ENCODE measurements around the gene CRHR1.
A peak's percentile ranks its signal among the peaks of the same experiment; 100 is the strongest.

The CRHR1 gene

DNA sequence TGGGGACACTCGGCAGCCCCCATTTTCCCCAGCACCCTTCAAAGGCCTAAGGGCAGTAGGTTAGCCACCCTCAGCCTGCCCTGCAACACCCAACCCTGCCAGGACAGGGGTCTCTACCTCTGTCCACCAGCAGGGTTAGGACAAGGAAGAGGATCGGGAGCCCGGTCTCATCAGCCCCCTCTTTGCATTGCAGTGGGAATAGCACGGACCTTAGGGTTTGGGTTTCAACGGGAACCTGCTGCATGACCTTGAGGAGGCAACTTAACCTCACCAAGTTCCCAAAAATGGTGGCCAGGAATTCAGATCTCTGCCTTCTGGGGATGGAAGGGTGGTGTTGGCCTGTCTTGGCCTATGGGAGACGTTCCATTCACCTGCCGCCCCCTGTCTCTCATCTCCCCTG, 40.4 kb downstream of the CRHR1 start:
- DNase-seq = no peak

DNA sequence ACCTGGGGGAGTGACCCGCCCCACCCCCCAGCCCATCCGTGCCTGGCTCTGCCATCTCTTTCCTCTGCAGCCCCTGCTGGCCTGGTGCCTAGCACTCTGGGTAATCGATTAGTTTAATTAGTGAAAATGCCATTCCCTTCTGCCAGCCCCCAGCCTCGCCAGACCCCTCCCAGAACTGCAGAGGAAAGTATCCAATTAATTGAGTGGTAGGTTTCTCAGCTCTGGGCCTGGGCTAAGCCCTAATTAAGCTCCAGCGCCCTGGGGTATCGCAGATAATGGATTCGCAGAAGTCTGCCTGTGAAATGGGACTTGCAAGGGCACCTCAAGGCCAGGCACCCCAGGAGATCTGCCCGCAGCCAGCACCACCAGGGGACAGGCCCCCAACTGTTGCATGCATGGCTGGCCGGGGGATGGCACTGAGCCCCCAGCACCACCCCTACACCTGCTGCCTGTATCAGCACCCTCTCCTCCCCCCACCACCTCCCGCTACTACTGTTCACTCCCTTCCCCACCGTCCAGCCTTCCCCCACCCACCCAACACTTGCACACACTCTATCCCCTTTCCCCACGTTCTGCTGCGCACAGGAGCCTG, 40.9 kb downstream of the CRHR1 start:
- DNase-seq = no peak

DNA sequence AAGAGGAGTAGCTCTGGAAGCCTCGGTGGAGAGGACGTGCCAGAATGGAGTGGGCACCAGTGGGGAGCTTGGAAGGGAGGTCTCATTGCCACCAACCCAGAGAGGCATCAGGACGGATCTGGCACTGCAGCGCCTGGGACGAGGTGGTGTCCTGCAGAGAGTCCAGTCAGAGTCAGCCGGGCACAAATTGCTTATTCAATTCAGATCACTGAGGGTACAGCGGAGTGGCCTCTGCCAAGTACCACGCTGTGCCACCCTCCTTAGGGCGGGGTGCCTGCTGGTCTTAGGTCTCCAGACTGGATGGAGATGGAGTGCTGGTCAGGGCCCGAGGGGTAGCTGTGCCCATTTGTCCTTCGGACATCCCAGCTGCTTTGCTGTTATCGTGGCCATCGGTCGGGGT, 41.7 kb downstream of the CRHR1 start:
- DNase-seq = no peak

DNA sequence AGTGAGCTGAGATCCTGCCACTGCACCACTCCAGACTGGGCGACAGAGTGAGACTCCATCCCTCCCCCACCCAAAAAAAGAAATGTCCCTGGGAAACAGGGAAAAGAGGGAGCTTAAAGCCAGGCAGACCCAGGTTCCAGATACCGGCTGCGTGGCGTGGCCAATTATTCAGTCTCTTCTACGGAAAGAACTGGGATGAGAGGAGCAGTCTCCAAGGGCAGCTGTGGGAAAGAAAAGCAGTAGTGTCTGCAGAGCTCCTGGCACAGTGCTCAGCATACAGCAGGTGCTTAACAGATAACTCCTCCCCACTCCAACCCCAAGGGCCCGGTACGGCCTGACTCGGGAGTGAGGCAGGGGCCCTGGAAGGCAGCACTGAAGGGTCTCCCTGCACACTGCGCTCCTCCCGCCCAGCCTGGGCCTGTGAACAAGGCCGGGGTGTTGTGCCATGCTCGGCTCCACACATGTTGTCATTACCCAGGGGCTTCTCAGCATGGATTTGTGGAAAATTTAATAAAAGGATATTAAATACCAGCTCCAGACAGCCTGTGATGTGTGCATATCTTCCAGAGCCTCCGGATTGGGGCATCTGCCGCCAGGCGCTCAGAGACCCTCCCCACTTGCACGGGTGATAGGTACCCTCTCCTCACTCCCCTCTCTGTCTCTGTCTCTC, 42.9 kb downstream of the CRHR1 start:
- DNase-seq = no peak

DNA sequence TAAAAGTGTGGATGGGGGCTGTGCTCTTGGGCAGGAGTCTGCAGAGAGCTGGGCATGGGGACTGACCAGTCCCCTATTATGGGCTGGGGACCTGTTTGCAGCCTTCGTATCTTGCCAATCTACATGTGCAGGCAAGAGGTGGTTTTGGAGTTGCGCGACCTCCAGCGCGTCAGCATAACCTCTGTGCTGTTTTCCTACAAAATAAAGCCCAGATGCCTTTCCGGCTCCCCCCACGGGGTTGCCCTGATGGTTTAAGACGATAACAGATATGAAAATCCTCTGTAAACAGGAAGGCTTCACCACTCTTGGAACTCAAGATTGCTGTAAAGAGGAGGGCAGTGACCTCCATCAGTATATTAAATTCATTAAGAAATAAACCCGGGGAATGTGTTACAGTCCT, 44.1 kb downstream of the CRHR1 start:
- DNase-seq = no peak

DNA sequence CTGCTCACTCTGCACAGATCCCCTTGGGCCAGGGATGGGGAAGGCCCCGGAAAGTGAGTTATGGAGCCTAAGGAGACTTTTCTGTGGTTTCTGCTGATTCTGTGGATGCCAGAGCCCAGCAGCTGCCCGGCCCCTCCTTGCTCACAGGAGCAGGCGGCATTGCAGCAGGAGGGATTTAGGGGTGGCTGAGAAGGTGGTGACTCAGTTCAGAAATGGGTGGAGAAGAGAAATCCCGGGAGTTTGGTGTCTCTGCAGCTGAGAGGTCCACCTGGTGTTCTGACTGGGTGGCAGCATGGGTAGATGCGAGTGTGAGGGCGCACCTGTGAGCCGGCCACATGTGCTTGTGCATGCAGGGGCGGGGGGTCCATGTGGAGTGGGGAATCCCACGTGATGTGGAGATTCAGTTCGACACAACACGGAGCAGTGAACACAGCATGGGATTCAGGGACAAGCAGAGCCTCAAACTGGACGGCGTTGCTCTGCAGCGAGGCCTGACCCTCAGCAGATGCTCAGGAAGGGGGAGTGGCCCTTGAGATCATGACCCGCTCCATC, 44.5 kb downstream of the CRHR1 start:
- peak in 1 of 2 experiments; percentile 45 for DNase-seq

DNA sequence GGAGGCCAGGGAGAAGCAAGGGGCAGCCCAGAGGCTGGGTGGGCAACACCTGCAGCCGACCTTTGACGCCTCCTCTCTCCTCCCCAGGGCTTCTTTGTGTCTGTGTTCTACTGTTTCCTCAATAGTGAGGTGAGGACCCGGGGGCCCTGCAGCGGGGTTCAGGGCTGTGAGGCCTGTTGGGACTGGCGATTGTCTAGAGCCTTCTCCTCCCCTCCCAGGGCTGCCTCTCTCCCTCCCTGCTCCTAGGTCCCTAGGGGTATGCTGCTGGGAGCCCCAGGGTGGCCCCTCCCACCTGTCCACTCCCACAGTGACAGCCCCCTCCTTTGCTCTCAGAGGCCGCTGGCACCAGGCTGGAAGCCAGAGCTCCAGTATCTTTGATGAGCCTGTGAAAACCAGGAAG, 49.8 kb downstream of the CRHR1 start:
- peak in 1 of 2 experiments; percentile 41 for DNase-seq

DNA sequence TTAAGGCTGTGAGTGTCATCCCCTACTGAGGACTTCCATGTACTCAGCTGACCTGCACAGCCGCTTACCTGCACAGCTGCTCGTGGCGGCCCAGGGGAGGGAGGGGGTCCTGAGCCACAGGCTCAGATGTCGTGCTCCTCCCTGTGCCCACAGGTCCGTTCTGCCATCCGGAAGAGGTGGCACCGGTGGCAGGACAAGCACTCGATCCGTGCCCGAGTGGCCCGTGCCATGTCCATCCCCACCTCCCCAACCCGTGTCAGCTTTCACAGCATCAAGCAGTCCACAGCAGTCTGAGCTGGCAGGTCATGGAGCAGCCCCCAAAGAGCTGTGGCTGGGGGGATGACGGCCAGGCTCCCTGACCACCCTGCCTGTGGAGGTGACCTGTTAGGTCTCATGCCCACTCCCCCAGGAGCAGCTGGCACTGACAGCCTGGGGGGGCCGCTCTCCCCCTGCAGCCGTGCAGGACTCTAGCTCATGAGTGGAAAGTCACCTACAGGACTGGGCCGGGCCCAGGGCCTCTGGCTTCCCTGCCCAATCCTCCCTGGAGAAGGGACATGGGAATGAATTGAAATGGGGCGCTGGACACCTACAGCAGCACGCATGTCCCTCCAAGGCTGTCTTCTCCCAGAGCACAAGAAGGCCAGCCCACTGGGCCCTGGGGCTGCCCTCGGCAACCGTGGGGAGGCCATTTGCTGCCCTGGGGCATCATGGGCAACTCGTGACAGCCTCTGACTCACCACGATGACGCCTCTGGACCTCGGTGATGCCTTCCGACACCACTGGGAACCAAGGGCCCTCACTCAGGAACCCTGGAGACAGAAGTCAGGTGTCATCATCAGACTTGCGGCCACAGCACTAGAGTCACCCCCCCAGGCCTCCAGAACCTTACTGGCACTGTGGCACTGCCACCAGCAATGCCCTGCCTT, 50.6 kb downstream of the CRHR1 start:
- peak in 1 of 2 experiments; percentile 41 for DNase-seq

DNA sequence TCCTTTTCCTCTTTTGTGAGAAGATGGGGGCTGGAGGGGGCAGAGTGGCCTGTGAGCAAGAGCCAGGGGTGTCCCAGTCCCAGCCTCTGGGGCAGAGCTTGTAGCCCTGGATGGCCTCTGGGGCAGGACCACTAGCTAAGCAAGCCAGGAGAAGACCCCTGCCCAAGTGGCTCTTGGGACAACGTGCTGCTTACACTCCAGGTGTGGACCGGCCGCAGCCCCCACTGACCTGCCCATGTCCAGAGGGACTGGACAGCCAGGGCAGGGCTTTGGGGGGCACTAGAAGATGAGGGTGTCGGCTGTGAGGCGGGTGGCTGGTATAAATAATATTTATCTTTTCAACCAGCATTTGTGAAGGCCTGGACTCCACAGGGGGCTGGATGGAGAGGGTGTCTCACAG, 51.4 kb downstream of the CRHR1 start:
- DNase-seq = no peak

DNA sequence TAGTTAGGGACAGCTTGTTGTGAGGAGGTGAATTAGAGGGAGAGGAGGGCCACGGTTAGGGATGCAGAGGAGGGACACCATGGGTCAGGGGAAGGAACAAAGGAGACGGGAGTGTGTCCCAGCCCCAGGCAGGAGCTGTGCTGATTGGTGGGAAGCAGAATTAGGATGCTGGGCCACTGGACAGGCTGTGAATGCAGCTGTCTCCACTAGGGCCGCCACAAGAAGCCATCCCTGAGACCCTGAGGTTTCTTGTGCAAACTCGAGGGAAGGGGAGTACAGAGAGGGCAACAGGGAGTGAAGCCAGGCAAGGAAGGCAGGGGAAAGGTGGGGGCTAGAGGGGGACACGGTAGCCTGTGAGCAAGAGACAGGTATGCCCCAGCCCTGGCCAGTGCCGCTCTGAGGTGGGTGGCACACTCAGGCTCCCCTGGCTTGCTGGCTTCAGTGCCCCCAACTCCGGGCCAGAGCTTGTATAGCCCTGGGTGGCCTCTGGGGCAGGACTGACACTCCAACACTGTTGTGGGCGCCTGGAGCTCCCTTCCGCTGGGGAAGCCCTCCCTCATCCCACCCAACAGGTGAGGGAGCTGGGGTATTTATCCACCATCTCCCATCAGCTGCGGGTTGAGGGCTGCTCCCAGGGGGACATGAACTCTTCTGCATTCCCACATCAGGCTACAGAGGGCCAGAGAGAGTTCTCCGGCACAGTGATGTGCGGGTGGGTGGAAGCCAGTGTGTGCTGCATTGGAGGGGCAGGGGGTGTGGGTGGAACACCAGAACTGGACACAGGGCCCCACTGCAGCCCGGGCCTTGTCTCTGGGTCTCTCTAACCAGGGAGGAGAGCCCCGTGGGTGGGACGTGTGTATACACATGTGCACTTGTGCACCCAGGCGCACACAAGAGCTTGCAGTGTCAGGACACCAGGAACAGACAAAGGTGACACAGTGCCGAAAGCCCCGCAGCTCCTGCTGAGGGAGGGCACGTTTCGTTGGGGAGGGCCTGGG, 52.2 kb downstream of the CRHR1 start:
- DNase-seq = no peak

DNA sequence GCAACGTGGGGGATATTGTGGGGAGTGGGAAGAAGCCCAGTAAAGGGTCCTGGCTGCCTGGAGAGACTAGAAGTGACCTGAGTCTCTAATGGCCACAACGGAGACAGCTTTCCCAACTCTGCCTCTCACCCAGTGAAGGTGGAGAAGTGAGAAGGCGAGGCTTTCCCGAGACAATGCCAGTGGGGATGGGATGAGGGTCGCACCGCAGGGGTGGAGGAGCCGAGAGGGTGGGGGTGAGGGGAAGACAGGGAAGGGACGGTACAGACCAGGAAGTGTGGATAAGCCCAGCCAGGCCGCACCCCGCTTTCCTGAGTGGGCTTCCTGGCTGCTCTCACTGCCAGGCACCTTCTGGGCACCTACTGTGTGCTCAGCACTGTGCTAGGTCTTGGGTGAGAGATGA, 53.1 kb downstream of the CRHR1 start:
- no peak for DNase-seq

DNA sequence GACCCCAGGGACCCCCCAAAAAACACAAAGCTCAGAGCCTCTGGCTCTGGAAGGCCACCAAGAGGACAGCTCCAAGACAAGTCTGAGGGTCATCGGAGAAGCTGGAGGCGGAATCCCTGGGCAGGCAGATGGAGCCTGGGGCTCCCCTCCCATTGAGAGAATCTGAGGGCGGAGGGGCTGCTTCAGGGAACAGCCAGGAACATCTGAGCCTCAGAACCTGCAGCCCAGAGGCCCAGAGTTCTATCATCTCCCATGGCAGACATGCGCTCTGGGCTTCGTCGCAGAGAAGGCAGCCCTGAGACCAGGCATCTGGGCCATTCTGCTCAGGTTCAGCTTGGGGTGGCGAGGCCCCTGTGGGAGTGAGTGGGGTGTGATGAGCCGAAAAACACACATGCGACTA, 53.5 kb downstream of the CRHR1 start:
- no peak for DNase-seq

DNA sequence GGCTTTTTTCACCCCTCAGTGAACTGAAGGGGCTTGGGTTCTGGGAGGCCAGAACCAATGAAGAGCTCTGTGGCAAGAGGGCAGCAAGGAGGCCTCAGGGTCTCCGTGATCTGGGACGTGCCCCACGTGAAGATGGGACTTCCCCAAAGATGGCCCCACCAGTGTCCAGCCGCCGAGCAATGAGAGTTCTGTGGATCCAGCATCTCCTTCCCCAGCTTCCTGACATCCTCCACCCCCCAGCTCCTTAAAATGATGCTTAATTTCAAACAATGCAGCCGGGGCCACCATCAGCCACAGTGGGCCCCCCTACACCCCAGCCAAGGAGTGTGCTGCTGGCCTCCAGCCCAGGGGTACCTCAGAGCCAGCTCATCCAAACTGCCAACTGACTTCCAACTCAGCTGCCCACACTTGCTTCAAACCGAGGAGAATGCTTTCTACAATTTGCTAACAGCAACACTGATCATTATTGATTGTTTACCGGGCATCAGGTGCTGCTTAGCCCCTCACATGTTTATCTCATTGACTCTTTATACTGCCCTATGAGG, 54.7 kb downstream of the CRHR1 start:
- no peak for DNase-seq

DNA sequence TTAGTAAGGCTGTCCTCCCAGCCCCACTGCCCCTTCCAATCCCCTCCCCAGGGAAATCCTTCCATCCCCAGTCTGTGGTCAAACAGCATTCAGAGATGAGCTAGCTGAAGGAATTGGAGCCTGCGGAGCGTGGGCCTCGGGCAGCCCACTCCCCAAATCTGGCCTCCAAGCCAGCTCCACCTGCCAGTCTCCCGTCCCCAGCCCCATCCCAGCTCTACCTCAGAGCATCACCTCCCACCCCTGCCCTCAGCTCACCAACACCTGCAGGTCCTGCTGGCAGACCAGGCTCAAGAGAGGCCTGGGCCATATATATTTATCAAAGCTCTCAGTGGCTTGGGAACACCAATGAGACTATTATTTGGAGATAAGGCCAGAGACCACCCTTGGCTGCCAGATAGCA, 55.3 kb downstream of the CRHR1 start:
- no peak for DNase-seq

DNA sequence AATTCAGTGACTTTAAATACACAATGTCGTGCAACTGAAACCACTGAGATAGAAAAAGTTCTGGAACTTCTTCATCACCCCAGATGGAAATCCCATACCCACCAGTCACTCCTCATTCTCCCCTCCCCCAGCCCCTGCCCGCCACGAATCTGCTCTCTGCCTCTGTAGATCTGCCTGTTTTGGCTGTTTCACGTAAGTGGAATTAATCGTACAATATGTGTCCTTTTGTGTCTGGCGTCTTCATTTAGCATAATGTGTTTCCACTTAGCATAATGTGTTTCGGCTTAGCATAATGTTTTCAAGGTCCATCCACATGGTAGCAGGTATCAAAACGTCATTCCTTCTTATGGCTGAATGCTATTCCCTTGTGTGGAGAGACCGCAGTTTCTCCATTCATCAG, 57.1 kb downstream of the CRHR1 start:
- peak in 1 of 2 experiments; percentile 39 for DNase-seq

DNA sequence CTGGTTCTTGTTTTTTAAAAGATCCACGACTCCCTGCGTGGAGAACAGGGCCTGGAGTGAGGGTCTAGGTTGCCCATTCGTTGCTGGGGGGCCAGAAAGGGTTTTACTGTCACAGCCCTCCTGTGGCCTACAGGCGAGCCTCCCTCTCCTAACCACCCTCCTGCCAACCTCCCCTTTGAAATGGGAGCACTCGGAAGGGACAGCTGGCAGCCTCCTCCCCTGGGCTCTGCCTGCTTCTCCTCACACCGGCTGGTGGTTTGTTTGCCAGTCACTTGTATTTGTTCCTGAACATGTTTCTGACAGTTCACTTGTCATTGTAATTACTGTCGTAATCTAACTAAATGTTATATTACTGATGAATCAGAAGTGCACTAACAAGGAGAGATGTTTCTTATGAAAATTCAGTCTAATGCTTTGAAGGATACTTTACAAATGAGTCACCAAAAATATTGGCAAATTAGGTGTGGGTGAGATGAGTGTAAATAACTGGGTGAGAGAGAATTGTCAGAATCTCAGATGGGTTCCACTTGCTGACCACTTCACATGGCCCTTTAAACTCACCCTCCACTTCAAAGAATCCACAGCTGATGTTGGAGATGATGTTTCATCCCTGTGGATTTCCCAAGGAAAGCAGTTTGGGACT, 57.9 kb downstream of the CRHR1 start:
- DNase-seq = peak; percentile 73 to 80

DNA sequence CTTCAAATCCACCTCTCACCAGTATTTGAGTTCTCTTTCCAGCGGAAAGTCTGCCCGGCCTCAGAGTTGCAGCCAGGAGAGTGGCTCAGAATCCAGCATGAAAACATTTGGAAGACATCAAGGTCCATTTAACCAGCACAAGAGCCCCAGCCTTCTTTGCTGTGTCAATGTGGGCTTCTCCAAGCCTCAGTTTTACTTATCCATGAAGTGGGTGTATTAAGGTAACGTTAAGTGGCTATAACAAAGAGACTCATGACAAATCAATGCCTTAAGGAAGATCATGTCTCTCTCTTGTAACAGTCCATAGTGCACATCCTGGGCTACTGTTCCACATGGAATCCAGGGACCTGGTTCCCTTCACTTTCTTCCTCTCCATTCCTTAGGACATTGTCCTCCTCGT, 59.6 kb downstream of the CRHR1 start:
- DNase-seq = no peak

DNA sequence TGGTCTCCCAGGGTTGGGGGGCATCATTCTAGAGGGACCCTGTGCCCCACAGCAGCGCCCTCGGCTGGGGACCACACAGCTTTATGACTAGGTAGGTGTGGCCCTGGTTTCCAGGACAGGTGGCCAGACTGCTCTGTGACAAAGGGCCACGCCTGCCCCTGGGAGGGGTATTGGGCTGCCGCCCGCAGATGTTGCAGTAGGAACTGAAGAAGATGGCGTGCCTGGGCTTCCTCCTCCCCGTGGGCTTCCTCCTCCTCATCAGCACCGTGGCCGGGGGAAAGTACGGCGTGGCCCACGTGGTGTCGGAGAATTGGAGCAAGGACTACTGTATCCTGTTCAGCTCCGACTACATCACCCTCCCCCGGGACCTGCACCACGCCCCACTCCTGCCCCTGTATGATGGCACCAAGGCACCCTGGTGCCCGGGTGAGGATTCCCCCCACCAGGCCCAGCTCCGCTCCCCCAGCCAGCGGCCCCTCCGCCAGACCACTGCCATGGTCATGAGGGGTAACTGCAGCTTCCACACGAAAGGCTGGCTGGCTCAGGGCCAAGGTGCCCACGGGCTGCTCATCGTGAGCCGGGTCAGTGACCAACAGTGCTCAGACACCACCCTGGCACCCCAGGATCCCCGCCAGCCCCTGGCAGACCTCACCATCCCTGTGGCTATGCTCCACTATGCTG, 60.7 kb downstream of the CRHR1 start, which contains the start of gene SPPL2C:
Gene SPPL2C (plus strand): TSS at position 187 of the 681 bp plus-strand sequence. CDS start 26 bp downstream, at position 213.
- no peak for DNase-seq

DNA sequence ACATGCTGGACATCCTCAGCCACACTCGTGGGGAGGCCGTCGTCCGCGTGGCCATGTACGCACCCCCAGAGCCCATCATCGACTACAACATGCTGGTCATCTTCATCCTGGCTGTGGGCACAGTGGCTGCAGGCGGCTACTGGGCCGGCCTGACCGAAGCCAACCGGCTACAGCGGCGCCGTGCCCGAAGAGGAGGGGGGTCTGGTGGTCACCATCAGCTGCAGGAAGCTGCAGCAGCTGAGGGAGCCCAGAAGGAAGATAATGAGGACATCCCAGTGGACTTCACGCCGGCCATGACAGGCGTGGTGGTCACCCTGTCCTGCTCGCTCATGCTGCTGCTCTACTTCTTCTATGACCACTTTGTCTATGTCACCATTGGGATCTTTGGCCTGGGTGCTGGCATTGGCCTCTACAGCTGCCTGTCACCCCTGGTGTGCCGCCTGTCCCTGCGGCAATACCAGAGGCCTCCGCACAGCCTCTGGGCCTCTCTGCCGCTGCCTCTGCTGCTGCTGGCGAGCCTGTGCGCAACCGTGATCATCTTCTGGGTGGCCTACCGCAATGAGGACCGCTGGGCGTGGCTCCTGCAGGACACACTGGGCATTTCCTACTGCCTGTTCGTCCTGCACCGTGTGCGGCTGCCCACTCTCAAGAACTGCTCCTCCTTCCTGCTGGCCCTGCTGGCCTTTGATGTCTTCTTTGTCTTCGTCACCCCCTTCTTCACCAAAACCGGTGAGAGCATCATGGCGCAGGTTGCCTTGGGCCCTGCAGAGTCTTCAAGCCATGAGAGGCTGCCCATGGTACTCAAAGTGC, 61.5 kb downstream of the CRHR1 start:
- no peak for DNase-seq

DNA sequence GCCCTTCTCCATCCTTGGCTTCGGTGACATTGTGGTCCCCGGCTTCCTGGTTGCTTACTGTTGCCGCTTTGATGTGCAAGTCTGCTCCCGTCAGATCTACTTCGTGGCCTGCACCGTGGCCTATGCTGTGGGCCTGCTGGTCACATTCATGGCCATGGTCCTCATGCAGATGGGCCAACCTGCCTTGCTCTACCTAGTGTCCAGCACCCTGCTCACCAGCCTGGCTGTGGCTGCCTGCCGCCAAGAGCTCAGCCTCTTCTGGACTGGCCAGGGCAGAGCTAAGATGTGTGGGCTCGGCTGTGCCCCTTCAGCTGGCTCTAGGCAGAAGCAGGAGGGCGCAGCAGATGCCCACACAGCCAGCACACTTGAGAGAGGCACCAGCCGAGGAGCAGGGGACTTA, 62.1 kb downstream of the CRHR1 start:
- DNase-seq = no peak
